Panc1 (cell line): Measurements from ENCODE around the gene TMEM82. TPM values are rescaled to one million over a fixed set of nuclear protein-coding genes. Genes with fewer than 3 reads are reported as not detected.

ENCODE experiments used
- ATAC-seq: fragments of 200-7000 bp; cut with Tn5 transposase; 2 replicates; pipeline ENCODE4 v1.9.1; 2020; ENCODE audit warnings: mild to moderate bottlenecking, moderate library complexity
- BruUV-seq: library from RNA; stranded (reverse); fragments of 400-500 nt; replicated peaks from 2 replicates; lab custom pipeline; 2021; lab: Mats Ljungman, UMichigan
- CTCF ChIA-PET: fragments of 300-600 bp; sonication (Branson Sonifier 250); formaldehyde crosslinking; loops from one replicate; lab custom pipeline; 2022; ENCODE audit warnings: antibody characterized with exemption; lab: Charles Lee
- POLR2A ChIA-PET: fragments of 300-600 bp; sonication (Branson Sonifier 250); formaldehyde crosslinking; loops from one replicate; lab custom pipeline; 2022; ENCODE audit warnings: antibody characterized with exemption; lab: Charles Lee
- DNase-seq: peaks from one replicate; pipeline ENCODE4 v3.0.0-alpha.2; 2010; ENCODE audit warnings: low read depth, low spot score
- H3K27ac ChIP-seq: 2 replicates; pipeline ENCODE4 v1.5.1; 2011; ENCODE audit warnings: mild to moderate bottlenecking, low read length, inconsistent platforms
- H3K27me3 ChIP-seq: fragments of 200-500 bp; sonication (Bioruptor generic); 2 replicates; pipeline ENCODE4 v1.6.0; 2014; ENCODE audit warnings: low read length, inconsistent platforms; ENCODE audit not compliant: control insufficient read depth, insufficient read depth
- H3K36me3 ChIP-seq: fragments of 200-500 bp; sonication (Bioruptor generic); 2 replicates; pipeline ENCODE4 v1.5.1; 2014; ENCODE audit warnings: inconsistent platforms, mild to moderate bottlenecking, low read length, moderate library complexity; ENCODE audit not compliant: control insufficient read depth, insufficient read depth
- H3K4me1 ChIP-seq: 2 replicates; pipeline ENCODE4 v1.5.1; 2011; ENCODE audit warnings: inconsistent platforms, mild to moderate bottlenecking, low read length, moderate library complexity; ENCODE audit not compliant: control insufficient read depth, insufficient read depth
- H3K4me3 ChIP-seq, 2 experiments: 2 replicates each; pipeline ENCODE4 v1.5.1; 2011 to 2012; ENCODE audit warnings: low read depth in 2 of 2, low read length in 2 of 2, mild to moderate bottlenecking in 2 of 2, inconsistent platforms in 1 of 2, moderate library complexity in 1 of 2
- H3K9me3 ChIP-seq: fragments of 200-500 bp; sonication (Bioruptor generic); 2 replicates; pipeline ENCODE4 v1.5.1; 2014; ENCODE audit warnings: low read depth, mild to moderate bottlenecking, inconsistent platforms, low read length, moderate library complexity; ENCODE audit not compliant: control insufficient read depth, insufficient read depth
- CTCF ChIP-seq: fragments of 450-650 bp; IDR thresholded peaks from 2 replicates; pipeline ENCODE4 v1.5.1; 2017; ENCODE audit warnings: mild to moderate bottlenecking
- POLR2AphosphoS5 ChIP-seq: IDR thresholded peaks from 2 replicates; pipeline ENCODE4 v1.6.1; 2012; ENCODE audit warnings: mild to moderate bottlenecking, low read depth, low read length, moderate library complexity
- REST ChIP-seq, 2 experiments: IDR thresholded peaks; 2 replicates each; pipeline ENCODE4 v1.6.1; 2011 to 2012; ENCODE audit warnings: low read depth in 2 of 2, control low read depth in 1 of 2, low read length in 1 of 2, mild to moderate bottlenecking in 1 of 2, moderate library complexity in 1 of 2; ENCODE audit not compliant: insufficient read depth in 1 of 2
- SIN3A ChIP-seq: IDR thresholded peaks from 2 replicates; pipeline ENCODE4 v1.6.1; 2012; ENCODE audit warnings: low read depth, mild to moderate bottlenecking, low read length, moderate library complexity, borderline replicate concordance; ENCODE audit not compliant: insufficient read depth
- TCF7L2 ChIP-seq: IDR thresholded peaks from 2 replicates; pipeline ENCODE4 v1.6.1; 2011; ENCODE audit warnings: mild to moderate bottlenecking, low read depth, low read length, inconsistent platforms
- in situ Hi-C: cut with HindIII; loops from 2 replicates; pipeline ENCODE4 v1.10.0; 2016; ENCODE audit warnings: low sequenced_read_pairs, low pct_unique_long_range_greater_than_20kb
- intact Hi-C: fragments of 100-400 bp; cut with micrococcal nuclease; formaldehyde crosslinking; loops from one replicate; pipeline ENCODE4 v1.10.0; 2022; ENCODE audit not compliant: unreplicated experiment
- total RNA-seq: library from RNA; stranded (reverse); gene quantifications from one replicate; pipeline ENCODE4 v1.2.1, GENCODE V29; 2021; ENCODE audit not compliant: unreplicated experiment

TMEM82 gene
- total RNA-seq, 1 experiment from 2014 or later: not detected

DNA sequence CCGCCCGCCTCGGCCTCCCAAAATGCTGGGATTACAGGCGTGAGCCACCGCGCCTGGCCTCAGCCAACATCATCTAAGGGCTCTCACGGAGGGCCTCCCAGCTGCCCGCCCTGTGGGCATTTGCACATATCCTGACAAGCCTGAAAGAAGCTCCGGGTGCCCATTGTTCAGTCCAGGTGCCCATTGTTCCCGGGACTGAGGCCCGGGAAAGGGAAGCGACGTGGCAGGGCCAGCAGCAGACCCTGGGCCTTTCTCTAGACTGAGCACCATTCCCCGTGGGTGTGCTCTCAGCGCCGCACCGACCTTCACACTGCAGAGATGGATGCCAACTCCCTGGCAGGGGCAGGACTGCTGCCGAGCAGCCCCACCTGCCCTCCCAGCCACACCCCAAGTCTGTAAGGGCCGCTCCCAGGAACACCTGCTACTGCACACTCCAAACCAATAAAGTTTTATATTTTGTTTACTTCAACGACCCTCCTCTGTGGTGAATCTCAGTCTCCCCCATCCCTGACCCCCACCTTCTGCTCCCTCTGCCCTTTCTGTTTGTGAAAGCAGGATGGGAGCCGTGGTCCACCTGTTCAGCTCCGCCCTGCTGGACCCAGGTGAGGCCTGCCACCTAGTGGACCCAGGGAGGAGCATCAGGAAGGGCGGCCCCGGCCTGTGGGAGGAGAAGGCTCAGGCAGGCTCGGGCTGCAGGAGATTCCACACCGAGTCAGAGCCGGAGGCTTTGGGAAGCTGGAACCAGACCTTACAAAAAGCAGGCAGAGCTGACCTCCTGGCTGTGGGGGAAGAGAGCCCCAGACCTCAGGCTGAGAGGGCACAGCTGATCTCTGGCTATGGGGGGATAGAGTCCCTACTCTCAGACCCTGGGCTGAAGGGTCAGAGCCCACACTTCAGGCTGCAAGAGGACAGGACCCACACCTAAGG lies 1.1 kb upstream of the TMEM82 start:
- no peaks in the 10 kb centered on the region for H3K36me3 ChIP-seq
- no peaks in the 10 kb centered on the region for H3K27me3 ChIP-seq
- no TSS peak for BruUV-seq
- H3K4me3 ChIP-seq: no peak overlapping the region
- CTCF ChIA-PET: interaction anchor here (0.5 to 1.2 kb wide), 3 partner anchors 147 to 215 kb away, joined by 4 to 15 read pairs (median 6); no protein-coding TSS in a partner anchor
- in situ Hi-C loops: no loop called here
- TF ChIP-seq TCF7L2 (no peak), POLR2AphosphoS5 (no peak), REST (IDR thresholded peaks at IDR 0.05; ENCODE audit: insufficient read depth in 1 of 2, low read depth in 2 of 2, low read length in 1 of 2) (no peak), SIN3A (no peak), CTCF (peak; percentile 98)
- H3K9me3 ChIP-seq: no peaks in the 10 kb centered on the region
- peaks cover 4% of the 10 kb centered on the region for H3K4me1 ChIP-seq
- H3K27ac ChIP-seq: no peak overlapping the region
- POLR2A ChIA-PET: interaction anchor here (0.5 kb wide), 1 partner anchor 139 kb away, joined by 7 read pairs; no protein-coding TSS in a partner anchor
- ATAC-seq: peak; percentile 93
- DNase-seq: peak; percentile 32
- intact Hi-C loops: loop anchor here (10.0 kb wide), 1 partner anchor 126 kb away; the partner anchor contains the start of gene DDI2

- Histone ChIP-seq H3K4me1 (peaks cover 12% of the 10 kb centered on the region), H3K4me3 (no peak overlapping the region), H3K27ac (no peak overlapping the region), H3K36me3 (no peaks in the 10 kb centered on the region), H3K27me3 (no peaks in the 10 kb centered on the region), H3K9me3 (no peaks in the 10 kb centered on the region)
- no TSS peak for BruUV-seq
- DNase-seq: no peak
- in situ Hi-C loops (no loop called here), intact Hi-C loops (loop anchor here (10.0 kb wide), 1 partner anchor 129 kb away; the partner anchor contains the start of gene DDI2)
- ATAC-seq: no peak
- TF ChIP-seq POLR2AphosphoS5 (no peak), TCF7L2 (no peak), SIN3A (no peak), REST (IDR thresholded peaks at IDR 0.05; ENCODE audit: insufficient read depth in 1 of 2, low read depth in 2 of 2, low read length in 1 of 2) (no peak), CTCF (no peak)
- ChIA-PET CTCF (no interaction called here), POLR2A (no interaction called here)
These were observed 1.9 kb downstream of the TMEM82 start for GRCh38 chr1:15744122-15744679.
